AG04449 (cell line): Measurements from ENCODE around the gene SNF8.

ENCODE experiments used
- CTCF ChIA-PET: fragments of 350-600 bp; formaldehyde crosslinking; extraction: SDS; loops from one replicate; lab custom pipeline; 2021; ENCODE audit warnings: antibody characterized with exemption; lab: Yijun Ruan, JAX
- POLR2A ChIA-PET: fragments of 400-600, 350-600 bp; formaldehyde crosslinking; extraction: SDS; loops from one replicate; lab custom pipeline; 2020; ENCODE audit warnings: antibody characterized with exemption, inconsistent platforms; lab: Yijun Ruan, JAX
- DNase-seq: peaks from one replicate; pipeline ENCODE4 v3.0.0-alpha.2; 2010; ENCODE audit warnings: low read depth, low spot score
- H3K4me3 ChIP-seq: 2 replicates; pipeline ENCODE4 v1.5.1; 2011; ENCODE audit warnings: low read depth, mild to moderate bottlenecking, control low read depth, low read length
- TF ChIP-seq, protein P1 (sequence below): IDR thresholded peaks from one replicate; pipeline ENCODE4 v1.5.1; 2011; ENCODE audit warnings: mild to moderate bottlenecking, moderate library complexity, low read length, control low read depth, inconsistent platforms; ENCODE audit not compliant: insufficient read depth; ENCODE audit errors: missing control alignments

Gene SNF8

GRCh38 chr17:48910370-48910769 lies 34.3 kb downstream of the SNF8 start:
- TF ChIP-seq, protein P1, sequence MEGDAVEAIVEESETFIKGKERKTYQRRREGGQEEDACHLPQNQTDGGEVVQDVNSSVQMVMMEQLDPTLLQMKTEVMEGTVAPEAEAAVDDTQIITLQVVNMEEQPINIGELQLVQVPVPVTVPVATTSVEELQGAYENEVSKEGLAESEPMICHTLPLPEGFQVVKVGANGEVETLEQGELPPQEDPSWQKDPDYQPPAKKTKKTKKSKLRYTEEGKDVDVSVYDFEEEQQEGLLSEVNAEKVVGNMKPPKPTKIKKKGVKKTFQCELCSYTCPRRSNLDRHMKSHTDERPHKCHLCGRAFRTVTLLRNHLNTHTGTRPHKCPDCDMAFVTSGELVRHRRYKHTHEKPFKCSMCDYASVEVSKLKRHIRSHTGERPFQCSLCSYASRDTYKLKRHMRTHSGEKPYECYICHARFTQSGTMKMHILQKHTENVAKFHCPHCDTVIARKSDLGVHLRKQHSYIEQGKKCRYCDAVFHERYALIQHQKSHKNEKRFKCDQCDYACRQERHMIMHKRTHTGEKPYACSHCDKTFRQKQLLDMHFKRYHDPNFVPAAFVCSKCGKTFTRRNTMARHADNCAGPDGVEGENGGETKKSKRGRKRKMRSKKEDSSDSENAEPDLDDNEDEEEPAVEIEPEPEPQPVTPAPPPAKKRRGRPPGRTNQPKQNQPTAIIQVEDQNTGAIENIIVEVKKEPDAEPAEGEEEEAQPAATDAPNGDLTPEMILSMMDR: no peak
- H3K4me3 ChIP-seq: peak overlapping the region; percentile 74; the same call in 1 of the 2 replicates

GRCh38 chr17:48909783-48910182 lies 34.9 kb downstream of the SNF8 start:
- no peak for DNase-seq
- ChIA-PET CTCF (interaction anchor here (0.7 to 2.9 kb wide), 3 partner anchors 10 to 123 kb away, joined by 3 to 18 read pairs (median 6); no protein-coding TSS in a partner anchor), POLR2A (no interaction called here)
- TF ChIP-seq, protein P1: no peak
- peak overlapping the region; percentile 74 for H3K4me3 ChIP-seq

More at GRCh38 chr17:48910370-48910769, 34.3 kb downstream of the SNF8 start:
- POLR2A ChIA-PET: interaction anchor here (0.6 kb wide), 1 partner anchor 26 kb away, joined by 3 read pairs; no protein-coding TSS in a partner anchor
- DNase-seq: no peak
- CTCF ChIA-PET: interaction anchor here (1.0 to 1.5 kb wide), 2 partner anchors 122 to 125 kb away, joined by 3 to 10 read pairs; no protein-coding TSS in a partner anchor

- peak overlapping the region; percentile 74 for H3K4me3 ChIP-seq
- ChIA-PET POLR2A (interaction anchor here (1.1 to 1.9 kb wide), 2 partner anchors 16 to 35 kb away, joined by 3 to 12 read pairs; partner anchors contain the start of gene ATP5MC1), CTCF (interaction anchor here (0.6 to 2.9 kb wide), 5 partner anchors 11 to 124 kb away, joined by 3 to 18 read pairs (median 4); no protein-coding TSS in a partner anchor)
- no peak for DNase-seq
- TF ChIP-seq, protein P1: no peak
Measured at GRCh38 chr17:48908853-48909394, 35.7 kb downstream of the SNF8 start.

DNA sequence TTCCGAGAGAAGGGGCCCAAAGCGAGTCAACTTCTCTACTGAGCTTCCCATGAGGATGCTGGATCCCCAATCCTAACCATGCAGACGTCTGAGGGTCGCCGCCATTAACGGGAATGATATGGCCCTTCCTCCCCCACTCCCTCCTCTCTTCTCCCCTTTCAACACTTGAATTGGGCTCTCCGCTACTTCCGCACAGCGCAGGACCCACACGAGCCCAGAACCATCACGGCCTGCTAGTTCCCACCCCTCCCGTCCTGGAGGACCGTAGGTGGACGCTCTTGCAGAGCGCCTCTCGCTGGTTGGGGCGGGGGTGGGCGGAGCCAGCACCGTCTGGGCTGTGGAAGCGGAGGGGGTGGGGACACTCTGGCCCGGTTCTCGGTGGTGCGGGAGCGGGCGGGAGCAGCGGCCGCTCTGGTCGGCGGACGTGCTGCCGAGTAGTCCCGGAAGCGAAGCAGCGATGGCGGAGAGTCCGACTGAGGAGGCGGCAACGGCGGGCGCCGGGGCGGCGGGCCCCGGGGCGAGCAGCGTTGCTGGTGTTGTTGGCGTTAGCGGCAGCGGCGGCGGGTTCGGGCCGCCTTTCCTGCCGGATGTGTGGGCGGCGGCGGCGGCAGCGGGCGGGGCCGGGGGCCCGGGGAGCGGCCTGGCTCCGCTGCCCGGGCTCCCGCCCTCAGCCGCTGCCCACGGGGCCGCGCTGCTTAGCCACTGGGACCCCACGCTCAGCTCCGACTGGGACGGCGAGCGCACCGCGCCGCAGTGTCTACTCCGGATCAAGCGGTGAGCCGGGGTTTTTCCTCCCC lies 36.4 kb downstream of the SNF8 start, which contains the start of gene UBE2Z:
TSS of gene UBE2Z (plus strand) at position 361 of the 797 bp plus-strand sequence. CDS start at position 458, 97 bp downstream.
- peak; percentile 71 for DNase-seq
- CTCF ChIA-PET: interaction anchor here (0.6 to 2.9 kb wide), 8 partner anchors 11 to 124 kb away, joined by 3 to 18 read pairs (median 5); partner anchors contain the start of gene ATP5MC1
- TF ChIP-seq, protein P1: peak; percentile 15
- H3K4me3 ChIP-seq: peak within 1 kb of the TSS; percentile 74
- POLR2A ChIA-PET: interaction anchor here (0.7 to 1.9 kb wide), 4 partner anchors 15 to 124 kb away, joined by 3 to 12 read pairs (median 3); partner anchors contain the start of gene ATP5MC1

DNA sequence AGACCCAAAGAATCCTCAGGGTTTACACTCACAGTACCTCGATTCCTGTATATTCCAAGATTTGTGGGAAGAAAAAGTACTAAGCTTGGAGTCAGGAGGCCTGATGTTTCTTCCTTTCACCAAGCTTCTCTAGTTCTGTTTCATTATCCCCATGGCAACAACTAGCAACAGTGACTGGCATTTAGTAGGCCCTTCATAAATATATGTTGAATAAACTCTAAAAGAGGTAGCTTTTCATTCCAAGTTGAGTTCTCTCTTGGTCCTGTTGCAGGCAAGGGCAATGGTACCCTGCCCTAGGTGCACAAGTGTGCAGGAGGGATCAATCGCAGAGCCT lies 37.0 kb downstream of the SNF8 start:
- DNase-seq: no peak
- peak overlapping the region; percentile 74 for H3K4me3 ChIP-seq
- TF ChIP-seq, protein P1: no peak
- POLR2A ChIA-PET: interaction anchor here (0.7 to 1.9 kb wide), 3 partner anchors 15 to 125 kb away, joined by 3 to 12 read pairs (median 3); partner anchors contain the start of gene ATP5MC1
- CTCF ChIA-PET: interaction anchor here (0.9 to 2.9 kb wide), 6 partner anchors 10 to 125 kb away, joined by 3 to 18 read pairs (median 5); partner anchors contain the start of gene ATP5MC1
